K562 (cell line): ENCODE results near the gene APOC4. TPM values are rescaled to one million over a fixed set of nuclear protein-coding genes. Genes with fewer than 3 reads are reported as not detected.
"Not testable (repeated sequence)": the region's sequence is repeated elsewhere in the genome, so short reads cannot be mapped to it uniquely, and the experiment has no call there.

Experiments used
- ATAC-seq: fragments of 200-7000 bp; cut with Tn5 transposase; 3 replicates; pipeline ENCODE4 v1.9.1; 2020; ENCODE audit warnings: moderate library complexity
- BruUV-seq: library from RNA; stranded (reverse); fragments of 400-500 nt; replicated peaks from 2 replicates; lab custom pipeline; 2021; lab: Mats Ljungman, UMichigan
- CTCF ChIA-PET: fragments of 300-600 bp; formaldehyde crosslinking; extraction: SDS; loops from one replicate; lab custom pipeline; 2021; ENCODE audit warnings: low intra/inter-chr PET ratio; lab: Yijun Ruan, JAX
- POLR2A ChIA-PET: fragments of 300-600, 350-650 bp; sonication (Branson Sonifier 250); formaldehyde crosslinking; extraction: SDS; loops from one replicate; lab custom pipeline; 2021; ENCODE audit warnings: antibody characterized with exemption, inconsistent platforms; lab: Yijun Ruan, JAX
- DNase-seq, 4 experiments: peaks; one replicate each; pipeline versions ENCODE4 v3.0.0 to v3.0.0-alpha.2; 2011 to 2018; ENCODE audit warnings: low spot score in 3 of 4, mixed read lengths in 3 of 4; ENCODE audit errors: extremely low read depth in 1 of 4
- FAIRE-seq: peaks from 2 replicates; lab custom pipeline; 2011; peaks lifted over from hg19 to GRCh38; lab: Jason Lieb, UNC
- H2AFZ ChIP-seq: 2 replicates; pipeline ENCODE4 v1.6.0; 2011; ENCODE audit warnings: low read depth, low read length, control low read depth, inconsistent platforms
- H3K27ac ChIP-seq: fragments of 200-600 bp; 3 replicates; pipeline ENCODE4 v1.8.0; 2011; ENCODE audit warnings: low read depth, mild to moderate bottlenecking, control low read depth, inconsistent platforms, low read length, moderate library complexity, mixed read lengths; ENCODE audit errors: extremely low read depth
- H3K27me3 ChIP-seq, 2 experiments: fragments of 300-600 bp in 1 of 2; 2 replicates in 1 of 2; 3 replicates in 1 of 2; pipeline versions ENCODE4 v1.6.0 to v1.8.0; 2011; ENCODE audit warnings: inconsistent platforms in 2 of 2, low read length in 2 of 2, mild to moderate bottlenecking in 1 of 2, mixed read lengths in 1 of 2, moderate library complexity in 1 of 2; ENCODE audit not compliant: control insufficient read depth in 2 of 2, insufficient read depth in 2 of 2
- H3K36me3 ChIP-seq: fragments of 300-600 bp; 3 replicates; pipeline ENCODE4 v1.8.0; 2011; ENCODE audit warnings: mild to moderate bottlenecking, low read length, inconsistent platforms; ENCODE audit not compliant: control insufficient read depth, insufficient read depth
- H3K4me1 ChIP-seq, 2 experiments: fragments of 200-600 bp in 1 of 2; replicated peaks in 1 of 2; 2 replicates in 1 of 2; 3 replicates in 1 of 2; pipeline versions ENCODE4 v1.5.1 to v1.8.0; 2011; ENCODE audit warnings: inconsistent platforms in 2 of 2, low read length in 2 of 2, mild to moderate bottlenecking in 1 of 2, mixed read lengths in 1 of 2, moderate library complexity in 1 of 2; ENCODE audit not compliant: control insufficient read depth in 2 of 2, insufficient read depth in 2 of 2
- H3K4me2 ChIP-seq: 2 replicates; pipeline ENCODE4 v1.6.1; 2011; ENCODE audit warnings: low read length, control low read depth, inconsistent platforms, mixed read lengths; ENCODE audit not compliant: insufficient read depth
- H3K4me3 ChIP-seq: fragments of 200-600 bp; sonication (generic), shearing (Covaris generic); 2 replicates; pipeline ENCODE4 v1.5.1; 2016; ENCODE audit warnings: control low read depth, inconsistent platforms
- H3K79me2 ChIP-seq: fragments of 200-600 bp; 3 replicates; pipeline ENCODE4 v1.8.0; 2011; ENCODE audit warnings: low read length, inconsistent platforms; ENCODE audit not compliant: control insufficient read depth, insufficient read depth
- H3K9ac ChIP-seq, 2 experiments: 2 replicates each; pipeline versions ENCODE4 v1.6.0 to v1.6.1; 2011; ENCODE audit warnings: low read depth in 2 of 2, low read length in 2 of 2, control low read depth in 1 of 2, inconsistent platforms in 1 of 2, mild to moderate bottlenecking in 1 of 2, mixed read lengths in 1 of 2; ENCODE audit not compliant: insufficient read depth in 1 of 2
- H3K9me1 ChIP-seq: one replicate; pipeline ENCODE4 v1.6.0; 2011; ENCODE audit warnings: inconsistent platforms, mild to moderate bottlenecking, low read length, moderate library complexity; ENCODE audit not compliant: control insufficient read depth, insufficient read depth
- H3K9me3 ChIP-seq: replicated peaks from 2 replicates; pipeline ENCODE4 v1.5.1; 2011; ENCODE audit warnings: low read depth, low read length, inconsistent platforms; ENCODE audit not compliant: control insufficient read depth, insufficient read depth
- H4K20me1 ChIP-seq: replicated peaks from 2 replicates; pipeline ENCODE4 v1.6.1; 2011; ENCODE audit warnings: low read length, inconsistent platforms, mixed read lengths; ENCODE audit not compliant: control insufficient read depth, insufficient read depth
- CEBPB ChIP-seq: fragments of 450-650 bp; IDR thresholded peaks from 2 replicates; pipeline ENCODE4 v1.6.1; 2016; ENCODE audit warnings: missing genetic modification characterization, missing compliant biosample characterization
- RBFOX2 ChIP-seq: fragments of 200-400 bp; formaldehyde crosslinking; IDR thresholded peaks from 2 replicates; pipeline ENCODE4 v1.6.1; 2017; ENCODE audit warnings: low read depth, mild to moderate bottlenecking, low read length, moderate library complexity
- ZNF121 ChIP-seq: sonication (generic); formaldehyde crosslinking; conservative IDR thresholded peaks from 2 replicates; pipeline ENCODE4 v1.8.0; 2022; ENCODE audit warnings: missing genetic modification reagents
- ZNF395 ChIP-seq: fragments of 200-800 bp; sonication (Bioruptor generic); IDR thresholded peaks from 2 replicates; pipeline ENCODE4 v1.6.1; 2017; ENCODE audit warnings: missing genetic modification characterization, missing compliant biosample characterization
- ZNF655 ChIP-seq: fragments of 250-450 bp; sonication (Bioruptor Pico); IDR thresholded peaks from 2 replicates; pipeline ENCODE4 v1.5.0; 2021
- WGBS: fragments of 100-300 bp; shearing (Covaris generic); methylation state at CpG from one replicate; pipeline ENCODE4 v1.1.6; 2016; ENCODE audit warnings: low coverage, mixed read lengths; ENCODE audit not compliant: insufficient coverage; ENCODE audit errors: missing lambda C conversion rate; 5-methylcytosine and 5-hydroxymethylcytosine counted together
- in situ Hi-C: fragments of 300-500 bp; cut with MboI; formaldehyde crosslinking; loops from 4 replicates; pipeline ENCODE4 v1.15.0; 2018; ENCODE audit warnings: inconsistent platforms, mixed read lengths
- intact Hi-C: fragments of 100-400 bp; cut with micrococcal nuclease; formaldehyde crosslinking; loops from 2 replicates; pipeline ENCODE4 v1.14.2; 2022
- polyA plus RNA-seq, 8 experiments: library from polyadenylated mRNA; depleted of rRNA in 4 of 8; stranded (reverse) in 5 of 8; unstranded in 3 of 8; fragments of >200 nt; fragmentation: Nextera tagmentation in 2 of 8; fragmentation: Illumina TruSeq in 1 of 8; extraction: Ambion mirVana in 2 of 8; extraction: Trizol in 1 of 8; gene quantifications; 2 replicates each; pipeline versions ENCODE4 v1.2.1 to v1.2.3, GENCODE V29; 2011 to 2014; ENCODE audit warnings: inconsistent platforms in 1 of 8, missing spikeins in 1 of 8
- total RNA-seq, 7 experiments: library from RNA; depleted of rRNA in 6 of 7; stranded (reverse); fragments of >200 nt in 6 of 7; fragmentation: Illumina TruSeq in 2 of 7; extraction: Trizol in 2 of 7; gene quantifications; 2 replicates each; pipeline versions ENCODE4 v1.2.1 to v1.2.3, GENCODE V29; 2011 to 2021; ENCODE audit warnings: low replicate concordance in 1 of 7

APOC4 gene
- total and polyA plus RNA-seq, 9 of the 15 experiments (the other 6 are each of a cell fraction or from before 2014, with no cell fraction given), result 0.46 TPM; not detected in 8

- H2AFZ ChIP-seq, H3K27me3 ChIP-seq, H3K27ac ChIP-seq, FAIRE-seq, H4K20me1 ChIP-seq, H3K79me2 ChIP-seq, H3K9ac ChIP-seq, BruUV-seq, ATAC-seq, intact Hi-C loops, H3K9me1 ChIP-seq, DNase-seq, H3K4me3 ChIP-seq, H3K9me3 ChIP-seq, H3K4me2 ChIP-seq: not testable (repeated sequence)
- Histone ChIP-seq H3K36me3 (peaks cover 22% of the 10 kb centered on the region; the same call in 1 of the 3 replicates), H3K4me1 (peaks cover 36 to 91% of the 10 kb centered on the region in 2 experiments)
- peak; percentile 65 for TF ChIP-seq ZNF121 (CRISPR knock-in tag)
- ChIA-PET POLR2A (interaction anchor here (0.6 to 1.2 kb wide), 2 partner anchors 24 to 1130 kb away, joined by 4 read pairs; no protein-coding TSS in a partner anchor), CTCF (interaction anchor here (1.5 kb wide), 1 partner anchor 39 kb away, joined by 6 read pairs; no protein-coding TSS in a partner anchor)
- 77% methylated on average over 6 of the region's 6 CpGs for WGBS
- in situ Hi-C loops, result loop anchor here (5.0 kb wide), 1 partner anchor 40 kb away; no protein-coding TSS in a partner anchor
Observed at GRCh38 chr19:44911896-44912295, 30.1 kb upstream of the APOC4 start.

- FAIRE-seq, result no peak
Observed at GRCh38 chr19:44912854-44913253, 29.2 kb upstream of the APOC4 start.

More at GRCh38 chr19:44912854-44913253, 29.2 kb upstream of the APOC4 start:
- WGBS, result 42% methylated on average over 6 of the region's 6 CpGs
- no peaks in the 10 kb centered on the region for H3K9me1 ChIP-seq
- in situ Hi-C loops (loop anchor here (5.0 kb wide), 1 partner anchor 39 kb away; no protein-coding TSS in a partner anchor), intact Hi-C loops (no loop called here)
- no peaks in the 10 kb centered on the region for H3K9me3 ChIP-seq
- H3K27me3 ChIP-seq, result no peaks in the 10 kb centered on the region
- ATAC-seq (no peak), DNase-seq (no peak)
- CTCF ChIA-PET, result no interaction called here
- POLR2A ChIA-PET, result interaction anchor here (0.6 to 1.4 kb wide), 4 partner anchors 10 to 76 kb away, joined by 3 to 5 read pairs (median 4); no protein-coding TSS in a partner anchor
- H3K4me3 ChIP-seq, result no peak overlapping the region
- peak overlapping the region; percentile 91; the same call in 2 of the 3 replicates for H3K27ac ChIP-seq
- H3K9ac ChIP-seq, result peak overlapping the region in 1 of 2 experiments; percentile 82; a peak in 2 of 4 replicates
- no peaks in the 10 kb centered on the region for H4K20me1 ChIP-seq
- H3K36me3 ChIP-seq, result peaks cover 14% of the 10 kb centered on the region; the same call in 1 of the 3 replicates
- BruUV-seq, result no TSS peak
- peaks cover 3% of the 10 kb centered on the region; the same call in 1 of the 3 replicates for H3K79me2 ChIP-seq
- peaks cover 36 to 82% of the 10 kb centered on the region in 2 experiments for H3K4me1 ChIP-seq
- no peak overlapping the region for H2AFZ ChIP-seq
- H3K4me2 ChIP-seq, result no peak overlapping the region
- peak; percentile 20; the same call in 1 of the 2 replicates for TF ChIP-seq CEBPB
- 0 out of 2 replicates have a peak, but pooled peaks have one; percentile 22 for TF ChIP-seq RBFOX2
- TF ChIP-seq ZNF395, result no peak
- no peak for TF ChIP-seq ZNF655
